ENCODE results near the gene GTPBP1. TPM values are rescaled to one million over a fixed set of nuclear protein-coding genes. Genes with fewer than 3 reads are reported as not detected.

Gene GTPBP1
- polyA plus RNA-seq, 4 donors, result 32.2 to 58.0 (median 44.1) TPM

- no peak for DNase-seq (ENCODE audit: low read depth in 4 of 4, low spot score in 3 of 4)
Measured at GRCh38 chr22:38739300-38740055, 33.7 kb downstream of the GTPBP1 start.

GRCh38 chr22:38740116-38740723 lies 34.5 kb downstream of the GTPBP1 start:
- no peak for DNase-seq (ENCODE audit: low read depth in 4 of 4, low spot score in 3 of 4)

GRCh38 chr22:38740754-38741153 lies 35.0 kb downstream of the GTPBP1 start:
- no peak for DNase-seq (ENCODE audit: low read depth in 4 of 4, low spot score in 3 of 4)

GRCh38 chr22:38741166-38741565 lies 35.4 kb downstream of the GTPBP1 start:
- no peak for DNase-seq (ENCODE audit: low read depth in 4 of 4, low spot score in 3 of 4)

GRCh38 chr22:38741576-38741975 lies 35.8 kb downstream of the GTPBP1 start:
- no peak for DNase-seq (ENCODE audit: low read depth in 4 of 4, low spot score in 3 of 4)

- no peak for DNase-seq (ENCODE audit: low read depth in 4 of 4, low spot score in 3 of 4)
Measured at GRCh38 chr22:38742176-38742942, 36.6 kb downstream of the GTPBP1 start.

GRCh38 chr22:38744981-38745380 lies 39.2 kb downstream of the GTPBP1 start:
- no peak for DNase-seq (ENCODE audit: low read depth in 4 of 4, low spot score in 3 of 4)

- DNase-seq (ENCODE audit: low read depth in 4 of 4, low spot score in 3 of 4), result no peak
Measured at GRCh38 chr22:38745676-38746460, 40.1 kb downstream of the GTPBP1 start.

- no peak for DNase-seq (ENCODE audit: low read depth in 4 of 4, low spot score in 3 of 4)
Measured at GRCh38 chr22:38748487-38749136, 42.9 kb downstream of the GTPBP1 start.

- DNase-seq (ENCODE audit: low read depth in 4 of 4, low spot score in 3 of 4), result no peak
Measured at GRCh38 chr22:38750104-38750503, 44.4 kb downstream of the GTPBP1 start.

- no peak for DNase-seq (ENCODE audit: low read depth in 4 of 4, low spot score in 3 of 4)
Measured at GRCh38 chr22:38750638-38751037, 44.9 kb downstream of the GTPBP1 start.

GRCh38 chr22:38751066-38751421 lies 45.3 kb downstream of the GTPBP1 start:
- no peak for DNase-seq (ENCODE audit: low read depth in 4 of 4, low spot score in 3 of 4)

- no peak for DNase-seq (ENCODE audit: low read depth in 4 of 4, low spot score in 3 of 4)
Measured at GRCh38 chr22:38751422-38752346, 45.9 kb downstream of the GTPBP1 start.

- no peak for DNase-seq (ENCODE audit: low read depth in 4 of 4, low spot score in 3 of 4)
Measured at GRCh38 chr22:38753948-38754750, 48.4 kb downstream of the GTPBP1 start.

- no peak for DNase-seq (ENCODE audit: low read depth in 4 of 4, low spot score in 3 of 4)
Measured at GRCh38 chr22:38754751-38755154, 49.0 kb downstream of the GTPBP1 start.

- DNase-seq (ENCODE audit: low read depth in 4 of 4, low spot score in 3 of 4), result no peak
Measured at GRCh38 chr22:38755155-38755910, 49.6 kb downstream of the GTPBP1 start.

- peak; percentile 61 to 78 (median 74) for DNase-seq (ENCODE audit: low read depth in 4 of 4, low spot score in 3 of 4)
Measured at GRCh38 chr22:38755911-38756532, 50.3 kb downstream of the GTPBP1 start, which contains the start of gene SUN2. Gene SUN2 (minus strand): TSS chr22:38755998. CDS start chr22:38752628, 3,370 bp downstream.
